Mucosa of stomach (tissue), 1 donor: ENCODE measurements around the gene RPLP2.

Source experiments
- H3K27me3 ChIP-seq: one replicate; pipeline ENCODE4 v1.7.0; 2013; ENCODE audit warnings: mild to moderate bottlenecking, low read length; ENCODE audit not compliant: control insufficient read depth, insufficient read depth
- H3K36me3 ChIP-seq: one replicate; pipeline ENCODE4 v1.7.0; 2013; ENCODE audit warnings: low read length; ENCODE audit not compliant: control insufficient read depth, insufficient read depth
- H3K4me1 ChIP-seq: one replicate; pipeline ENCODE4 v1.7.0; 2013; ENCODE audit warnings: mild to moderate bottlenecking, low read length; ENCODE audit not compliant: control insufficient read depth, insufficient read depth
- H3K4me3 ChIP-seq: one replicate; pipeline ENCODE4 v1.7.0; 2013; ENCODE audit warnings: low read length
- H3K9ac ChIP-seq: one replicate; pipeline ENCODE4 v1.7.0; 2013; ENCODE audit warnings: mild to moderate bottlenecking, low read length, moderate library complexity
- H3K9me3 ChIP-seq: one replicate; pipeline ENCODE4 v1.7.0; 2013; ENCODE audit warnings: mild to moderate bottlenecking, low read length, moderate library complexity; ENCODE audit not compliant: control insufficient read depth
- donor health status: Pancreatic carcinoma.

RPLP2 gene

DNA sequence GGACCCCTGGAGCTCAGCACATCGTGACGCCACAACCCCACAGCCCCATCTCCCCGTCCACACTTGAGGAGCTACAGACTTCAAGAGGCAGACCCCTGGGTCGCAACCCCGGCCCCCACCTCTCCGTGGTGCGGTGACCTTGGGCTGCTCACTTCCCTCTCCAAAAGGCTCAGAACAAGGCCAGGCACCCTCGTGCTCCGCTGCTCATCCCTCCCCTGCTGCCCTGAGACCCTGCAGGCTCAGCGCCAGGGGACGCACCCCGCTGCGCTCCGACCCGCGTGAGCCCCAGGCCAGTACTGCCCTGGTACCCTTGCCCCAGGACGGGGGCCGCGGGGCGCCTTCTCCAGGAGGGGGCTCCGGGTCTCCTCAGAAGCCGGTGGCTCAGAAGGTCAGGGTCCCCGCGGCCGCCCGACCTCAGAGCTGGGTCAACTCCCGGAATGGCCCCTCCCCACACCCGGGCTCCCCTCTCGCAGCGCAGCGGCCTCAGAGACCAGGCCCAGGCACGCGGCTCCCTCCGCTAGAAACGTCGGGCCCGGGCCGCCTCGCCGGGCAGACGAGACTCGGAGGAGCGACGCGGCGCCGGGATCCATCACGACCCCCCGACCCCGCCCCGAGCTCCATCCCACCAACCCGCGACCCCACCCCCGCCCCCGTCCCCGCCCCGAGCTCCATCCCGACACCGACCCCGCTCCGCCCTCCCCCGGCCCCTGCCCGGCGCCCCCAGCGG lies 33.0 kb upstream of the RPLP2 start:
- Histone ChIP-seq H3K27me3 (no peaks in the 10 kb centered on the region), H3K9ac (peak overlapping the region; percentile 80), H3K9me3 (no peaks in the 10 kb centered on the region), H3K4me3 (peak overlapping the region; percentile 36), H3K36me3 (no peaks in the 10 kb centered on the region), H3K4me1 (peaks cover 19% of the 10 kb centered on the region)

DNA sequence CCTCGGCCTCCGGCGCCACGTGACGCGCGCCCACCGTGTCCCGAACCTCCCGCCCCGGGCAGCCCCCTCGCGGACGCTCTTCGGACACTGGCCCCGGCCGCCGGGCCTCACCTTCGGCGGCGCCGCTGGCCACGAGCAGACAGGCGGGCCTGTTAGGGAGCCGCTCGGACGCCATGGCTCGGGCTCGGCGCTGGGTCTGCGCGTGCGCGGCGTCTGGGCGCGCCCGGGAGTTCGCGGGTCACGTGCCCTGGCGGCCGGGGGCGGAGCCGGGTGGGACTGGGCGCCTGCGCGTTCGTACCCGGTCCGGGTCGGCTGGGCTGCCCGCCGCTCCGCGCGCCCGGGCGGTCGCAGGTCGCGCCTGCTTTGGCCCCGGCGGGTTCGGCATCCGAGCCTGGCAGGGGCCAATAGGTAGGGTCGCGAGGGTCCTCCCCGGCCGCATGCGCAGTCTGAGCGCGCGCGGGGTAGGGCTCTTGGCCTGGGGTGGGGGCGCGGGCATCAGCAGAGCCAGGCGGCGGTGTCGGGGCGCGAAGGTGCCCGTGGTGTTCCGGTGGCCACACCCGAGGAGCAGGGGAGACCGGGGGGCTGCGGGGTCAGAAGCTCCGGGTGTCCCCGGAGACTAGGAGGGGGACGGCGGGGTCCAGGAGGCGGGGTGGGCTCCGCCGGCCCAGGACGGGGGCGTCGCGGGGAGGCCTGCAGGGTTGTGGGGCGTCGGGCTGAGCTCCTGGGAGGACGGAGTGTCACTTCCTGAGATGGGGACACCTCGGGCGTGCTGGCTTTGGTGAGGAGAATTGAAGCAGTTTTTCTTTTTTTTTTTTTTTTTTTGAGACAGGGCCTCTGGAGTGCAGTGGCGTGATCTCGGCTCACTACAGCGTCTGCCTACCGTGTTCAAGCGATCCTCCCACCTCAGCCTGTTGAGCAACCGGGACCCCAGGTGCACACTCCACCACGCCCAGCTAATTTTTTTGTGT lies 32.2 kb upstream of the RPLP2 start, which contains the start of gene GATD1:
Gene GATD1 (minus strand): TSS at position 200 of the 968 bp plus-strand sequence. CDS start 25 bp downstream, at position 175.
- Histone ChIP-seq H3K36me3 (no peaks in the 10 kb centered on the region), H3K9me3 (no peaks in the 10 kb centered on the region), H3K4me3 (peak within 1 kb of the TSS; percentile 36), H3K4me1 (peaks cover 19% of the 10 kb centered on the region), H3K27me3 (no peaks in the 10 kb centered on the region), H3K9ac (peak within 1 kb of the TSS; percentile 80)

DNA sequence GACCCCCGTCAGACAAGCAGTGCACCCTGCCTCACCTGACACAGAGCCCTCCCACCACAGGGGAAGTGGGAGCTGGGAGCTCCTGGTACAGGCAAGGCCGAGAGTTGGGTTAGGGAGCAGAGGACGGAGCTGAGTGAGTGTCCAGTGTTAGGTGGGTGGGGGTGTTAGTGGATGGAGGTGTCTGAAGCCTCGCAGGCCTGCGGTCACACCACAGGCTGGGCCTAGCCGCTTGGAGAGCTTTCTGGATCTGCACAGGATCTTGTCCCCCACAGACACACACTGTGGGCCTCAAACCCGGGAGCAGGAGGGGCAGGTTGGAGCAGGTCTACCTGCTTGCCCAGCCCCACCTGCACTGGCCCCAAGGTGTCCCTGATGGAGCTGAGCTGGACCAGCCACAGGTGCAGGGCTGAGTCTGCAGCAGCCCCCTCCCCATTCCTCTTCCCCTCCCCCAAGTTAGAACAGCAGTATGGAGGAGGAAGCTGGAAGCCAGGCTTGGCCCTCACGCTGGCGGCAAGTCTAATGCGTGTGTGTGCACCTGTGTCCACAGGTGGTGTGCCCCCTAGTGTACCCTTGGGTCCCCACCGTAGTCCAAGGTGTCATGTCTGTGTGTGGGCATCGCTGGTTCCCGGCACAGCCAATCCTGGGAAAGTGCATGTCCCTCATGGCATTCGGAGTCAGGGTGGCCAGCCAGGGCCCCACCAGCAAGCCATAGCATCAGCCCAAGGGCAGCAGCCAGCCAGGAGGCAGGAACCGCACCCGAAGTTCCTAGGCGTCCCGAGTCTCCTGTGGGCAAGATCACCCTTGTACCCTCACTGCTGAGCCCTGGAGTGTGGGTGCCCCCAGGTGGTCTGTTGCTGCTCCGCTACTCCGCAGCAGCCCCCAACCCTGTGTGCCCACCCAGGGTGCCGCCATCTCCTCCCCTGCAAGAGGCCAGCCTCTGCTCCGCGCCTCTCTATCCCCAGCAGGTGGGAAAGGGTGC lies 30.5 kb upstream of the RPLP2 start:
- Histone ChIP-seq H3K4me3 (no peak overlapping the region), H3K9ac (no peak overlapping the region), H3K9me3 (no peaks in the 10 kb centered on the region), H3K4me1 (peaks cover 32% of the 10 kb centered on the region), H3K36me3 (no peaks in the 10 kb centered on the region), H3K27me3 (no peaks in the 10 kb centered on the region)

DNA sequence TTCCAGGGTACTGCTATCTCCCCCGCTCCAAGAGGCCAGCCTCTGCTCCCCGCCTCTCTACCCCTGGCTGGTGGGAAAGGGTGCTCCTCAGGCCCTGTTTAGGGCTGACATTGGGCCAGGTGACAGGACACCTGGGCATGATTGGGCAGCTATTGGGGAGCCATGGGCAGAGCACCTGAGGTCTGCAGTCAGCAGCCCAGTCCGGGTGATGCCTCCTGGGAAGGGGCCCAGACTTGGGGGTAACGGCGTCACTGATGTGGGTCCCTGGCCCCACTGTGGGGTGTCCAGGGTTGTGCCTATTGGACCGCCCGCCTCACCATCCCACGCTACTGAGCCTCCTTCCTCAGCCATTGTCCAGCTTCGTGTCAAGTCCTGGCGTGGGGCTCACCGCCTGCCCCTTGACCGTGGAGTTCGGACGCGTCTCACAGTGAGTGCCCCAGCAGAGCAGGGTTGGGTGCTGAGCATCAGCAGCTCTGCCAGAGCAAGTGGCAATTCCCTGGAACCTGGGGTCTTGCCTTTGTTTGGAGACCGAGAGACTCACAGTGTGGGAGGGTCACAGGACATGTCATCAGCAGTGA lies 29.7 kb upstream of the RPLP2 start:
- Histone ChIP-seq H3K36me3 (no peaks in the 10 kb centered on the region), H3K4me1 (peaks cover 31% of the 10 kb centered on the region), H3K9me3 (no peaks in the 10 kb centered on the region), H3K4me3 (no peak overlapping the region), H3K27me3 (no peaks in the 10 kb centered on the region), H3K9ac (no peak overlapping the region)

DNA sequence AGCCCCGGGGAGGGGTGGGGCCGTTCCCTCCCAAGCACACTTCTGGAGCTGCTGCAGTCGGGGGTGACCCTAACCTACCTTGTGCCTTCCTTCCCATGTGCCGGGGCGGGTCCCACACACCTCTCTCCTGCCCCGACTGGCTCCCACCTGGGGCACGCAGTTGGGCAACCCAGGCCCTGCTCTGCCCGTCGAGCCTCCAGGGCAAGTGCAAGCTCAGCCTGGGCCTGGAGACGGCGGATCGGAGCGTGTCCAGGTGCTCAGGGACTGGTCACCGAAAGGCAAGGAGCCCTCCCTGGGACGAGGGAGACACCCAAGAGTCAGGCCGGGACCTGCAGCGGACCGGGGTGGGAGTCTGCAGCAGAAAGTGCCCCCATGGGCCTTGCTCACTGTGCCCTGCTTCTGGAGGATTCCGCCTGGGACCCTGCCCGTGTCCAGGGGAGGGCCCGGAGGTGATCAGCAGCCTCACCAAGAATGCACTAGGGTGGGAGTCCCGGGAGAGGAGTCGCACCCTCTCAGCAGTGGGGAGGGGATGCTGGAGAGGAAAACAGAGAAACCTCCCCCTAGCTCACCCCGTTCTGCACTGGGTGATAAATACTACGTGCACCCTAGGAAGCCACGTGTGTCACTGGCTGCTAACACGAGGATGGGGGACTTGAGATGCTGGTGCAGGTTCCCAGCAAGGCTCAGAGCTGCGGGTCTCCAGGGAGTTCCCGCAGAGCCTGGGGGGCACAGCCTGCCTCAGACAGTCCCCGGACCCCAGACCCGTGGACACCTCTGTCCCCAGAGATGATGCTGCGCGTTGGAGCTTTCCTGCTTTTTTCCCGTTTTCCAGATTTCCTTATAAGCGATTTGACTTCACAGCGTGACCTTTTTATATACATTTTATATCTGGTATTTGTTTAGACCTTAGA lies 27.2 kb upstream of the RPLP2 start:
- Histone ChIP-seq H3K4me1 (peaks cover 18% of the 10 kb centered on the region), H3K4me3 (no peak overlapping the region), H3K9me3 (no peaks in the 10 kb centered on the region), H3K27me3 (no peaks in the 10 kb centered on the region), H3K36me3 (no peaks in the 10 kb centered on the region), H3K9ac (no peak overlapping the region)

DNA sequence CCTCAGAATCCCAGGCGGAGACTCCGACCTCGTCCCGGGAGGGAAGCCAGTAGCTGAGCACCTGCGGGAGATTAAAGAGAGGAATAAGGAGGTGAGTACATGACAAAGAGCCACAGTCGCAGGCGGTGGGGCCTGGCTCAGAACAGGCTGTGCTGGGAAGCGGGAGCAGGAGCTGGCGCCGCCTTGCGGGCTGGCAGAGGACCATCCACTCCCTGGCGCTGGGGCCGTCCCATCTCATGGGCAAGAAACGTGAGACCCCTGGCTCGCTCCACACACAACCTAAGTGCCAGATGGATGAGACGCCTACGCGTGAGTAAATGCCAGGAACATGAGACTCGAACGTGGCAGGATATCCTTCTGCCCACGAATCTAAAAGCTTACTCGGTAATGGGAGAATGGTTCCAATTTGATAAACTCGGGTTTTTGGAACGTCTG lies 26.2 kb upstream of the RPLP2 start:
- no peaks in the 10 kb centered on the region for H3K36me3 ChIP-seq
- peaks cover 12% of the 10 kb centered on the region for H3K4me1 ChIP-seq
- no peaks in the 10 kb centered on the region for H3K9me3 ChIP-seq

DNA sequence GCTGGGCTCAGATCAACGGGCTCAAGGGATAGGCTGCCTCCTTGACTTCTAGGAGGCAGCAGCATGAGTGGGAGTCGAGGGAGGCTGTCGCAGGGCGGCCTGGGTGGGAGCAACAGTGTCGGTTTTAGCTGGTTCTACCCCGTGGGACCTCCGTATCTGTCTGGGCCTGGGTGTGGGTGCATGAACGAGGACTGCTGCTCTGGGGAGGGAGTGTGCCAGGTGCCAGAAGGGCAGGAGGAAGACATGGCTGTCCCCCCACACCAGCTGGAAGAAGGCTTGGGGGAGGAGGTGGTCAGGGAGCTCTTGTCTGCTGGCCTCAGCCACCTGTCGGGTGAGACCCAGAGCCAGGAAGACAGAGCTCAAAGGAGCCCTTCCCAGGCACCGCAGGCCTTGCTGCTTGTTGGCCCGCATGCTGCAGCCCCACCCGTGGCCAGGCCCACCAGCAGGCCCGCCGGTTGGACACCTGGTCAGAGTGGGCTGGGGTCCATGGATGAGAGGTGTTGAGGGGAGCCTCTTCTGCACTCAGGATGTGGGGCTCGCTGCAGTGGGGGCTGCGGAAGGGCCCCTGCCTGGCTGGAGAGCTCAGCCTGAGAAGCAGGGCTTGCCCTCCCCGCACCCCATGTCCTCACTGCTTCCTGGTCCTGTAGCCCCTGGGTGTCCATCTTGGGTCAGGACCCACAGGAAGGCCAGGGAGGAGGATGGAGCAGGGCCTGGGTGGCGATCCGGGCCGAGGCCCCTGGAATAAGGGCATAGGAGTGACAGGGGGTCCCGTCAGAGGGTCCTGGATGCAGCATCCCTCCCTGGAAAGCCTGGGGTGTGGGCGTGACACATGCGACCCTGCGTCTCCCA lies 23.3 kb upstream of the RPLP2 start:
- Histone ChIP-seq H3K4me3 (no peak overlapping the region), H3K36me3 (no peaks in the 10 kb centered on the region), H3K27me3 (peaks cover 11% of the 10 kb centered on the region), H3K4me1 (peaks cover 12% of the 10 kb centered on the region), H3K9ac (no peak overlapping the region), H3K9me3 (no peaks in the 10 kb centered on the region)

More for the DNA sequence above, 26.2 kb upstream of the RPLP2 start:
- Histone ChIP-seq H3K4me3 (no peak overlapping the region), H3K9ac (no peak overlapping the region), H3K27me3 (no peaks in the 10 kb centered on the region)

DNA sequence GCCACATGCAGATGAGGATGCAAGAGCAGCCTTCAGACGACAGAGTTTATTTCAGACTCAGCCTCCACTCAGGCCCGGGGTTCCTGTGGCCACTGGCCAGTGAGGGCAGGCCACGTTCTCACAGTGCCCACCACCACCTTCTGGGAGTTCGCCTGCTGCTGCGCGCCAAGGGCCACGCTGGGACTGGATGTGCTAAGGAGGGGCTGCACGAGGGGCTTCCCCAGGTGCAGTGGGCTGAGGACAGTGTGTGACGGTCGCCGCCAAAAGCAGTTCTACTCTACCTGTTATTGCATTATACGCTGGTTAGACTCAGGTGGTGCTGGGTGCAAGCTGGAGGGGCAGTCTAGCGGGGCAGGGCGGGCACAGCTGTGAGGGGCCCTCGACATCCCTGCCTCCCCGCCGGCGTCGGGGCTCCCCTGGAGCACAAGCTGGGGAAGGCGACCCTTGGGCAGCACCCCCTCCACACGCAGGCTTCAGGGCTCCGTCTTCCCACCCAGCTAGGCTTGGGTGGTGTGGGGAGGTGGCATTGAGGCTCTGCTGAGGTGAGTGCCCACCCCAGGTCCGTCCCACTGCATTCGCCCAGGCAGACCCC lies 22.6 kb upstream of the RPLP2 start:
- Histone ChIP-seq H3K9me3 (no peaks in the 10 kb centered on the region), H3K4me3 (no peak overlapping the region), H3K36me3 (no peaks in the 10 kb centered on the region), H3K27me3 (peaks cover 11% of the 10 kb centered on the region), H3K4me1 (peaks cover 12% of the 10 kb centered on the region), H3K9ac (no peak overlapping the region)

DNA sequence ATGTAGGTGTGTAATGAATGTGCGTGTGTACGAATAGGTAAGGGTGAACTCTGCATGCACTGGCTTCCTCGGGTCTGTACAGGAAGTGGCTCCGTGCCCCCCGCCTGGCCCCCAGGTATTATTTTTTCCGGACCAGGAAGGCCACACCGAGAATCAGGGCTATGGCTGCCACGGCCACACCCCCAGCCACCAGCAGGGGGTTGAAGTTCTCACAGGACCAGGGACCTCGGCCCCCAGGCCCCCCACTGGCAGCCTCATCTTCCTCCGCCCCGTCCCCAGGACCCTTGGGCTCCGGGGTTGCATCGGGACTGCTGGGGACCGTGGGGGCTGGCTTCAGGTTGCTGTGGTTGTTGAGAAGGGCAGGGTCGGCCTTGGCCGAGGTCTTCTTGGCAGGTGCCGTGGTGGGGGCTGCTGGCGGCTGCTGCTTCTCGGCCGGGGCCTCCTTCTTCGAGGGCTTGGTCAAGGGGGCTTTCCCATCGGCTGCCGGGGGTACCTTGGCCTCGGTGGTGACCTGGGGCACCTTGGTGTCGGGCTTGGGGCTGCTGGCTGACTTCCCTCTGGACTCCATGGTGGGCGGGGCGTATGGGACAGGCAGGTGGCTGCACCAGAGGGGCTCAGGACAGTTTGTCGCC lies 21.6 kb upstream of the RPLP2 start:
- Histone ChIP-seq H3K9me3 (no peaks in the 10 kb centered on the region), H3K27me3 (peaks cover 11% of the 10 kb centered on the region), H3K9ac (no peak overlapping the region), H3K4me3 (no peak overlapping the region), H3K36me3 (no peaks in the 10 kb centered on the region), H3K4me1 (peaks cover 8% of the 10 kb centered on the region)
